Measurements from ENCODE around the gene PPP6R2. TPM values are rescaled to one million over a fixed set of nuclear protein-coding genes. Genes with fewer than 3 reads are reported as not detected.

Gene PPP6R2
- total RNA-seq, 4 donors from 2014 or later, result 35.6 to 50.8 (median 45.6) TPM

DNA sequence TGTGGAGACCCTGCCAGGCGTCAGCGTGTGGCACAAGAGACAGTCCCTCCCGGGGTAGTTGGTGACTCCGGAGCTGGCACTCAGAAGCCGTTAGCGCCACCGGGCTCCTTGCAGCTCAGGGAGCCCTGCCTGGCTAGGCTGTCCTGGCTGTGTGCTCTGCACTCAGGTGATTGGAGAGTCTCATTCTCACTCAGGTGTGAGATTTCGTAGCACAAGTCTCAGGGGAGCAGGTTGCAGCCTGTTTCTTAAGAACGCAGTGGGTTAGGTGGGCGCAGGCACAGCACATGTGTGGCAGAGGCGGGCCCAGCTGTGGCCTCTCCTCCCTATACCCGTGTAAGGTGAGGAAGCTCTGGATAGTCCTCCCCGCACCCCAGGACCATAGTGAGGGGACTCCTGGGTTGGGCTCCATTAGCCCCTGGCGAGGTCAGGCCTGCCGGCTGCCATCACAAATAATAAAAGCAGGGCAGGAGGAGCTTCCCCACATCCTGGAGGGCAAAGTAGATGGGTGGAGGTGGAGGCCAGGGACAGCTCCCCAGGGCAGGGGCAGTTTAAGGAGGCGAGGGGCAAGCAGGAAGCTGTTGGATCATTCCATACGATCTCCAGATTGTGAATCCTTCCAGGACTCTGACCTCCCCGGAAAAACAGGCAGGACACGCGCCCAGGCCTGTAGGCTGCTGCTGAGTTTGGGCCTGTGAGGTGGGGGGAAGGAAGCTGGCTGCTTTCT lies 92.3 kb downstream of the PPP6R2 start:
- TF ChIP-seq POLR2A (IDR thresholded peaks at IDR 0.05), result no peak
- TF ChIP-seq, protein P1, sequence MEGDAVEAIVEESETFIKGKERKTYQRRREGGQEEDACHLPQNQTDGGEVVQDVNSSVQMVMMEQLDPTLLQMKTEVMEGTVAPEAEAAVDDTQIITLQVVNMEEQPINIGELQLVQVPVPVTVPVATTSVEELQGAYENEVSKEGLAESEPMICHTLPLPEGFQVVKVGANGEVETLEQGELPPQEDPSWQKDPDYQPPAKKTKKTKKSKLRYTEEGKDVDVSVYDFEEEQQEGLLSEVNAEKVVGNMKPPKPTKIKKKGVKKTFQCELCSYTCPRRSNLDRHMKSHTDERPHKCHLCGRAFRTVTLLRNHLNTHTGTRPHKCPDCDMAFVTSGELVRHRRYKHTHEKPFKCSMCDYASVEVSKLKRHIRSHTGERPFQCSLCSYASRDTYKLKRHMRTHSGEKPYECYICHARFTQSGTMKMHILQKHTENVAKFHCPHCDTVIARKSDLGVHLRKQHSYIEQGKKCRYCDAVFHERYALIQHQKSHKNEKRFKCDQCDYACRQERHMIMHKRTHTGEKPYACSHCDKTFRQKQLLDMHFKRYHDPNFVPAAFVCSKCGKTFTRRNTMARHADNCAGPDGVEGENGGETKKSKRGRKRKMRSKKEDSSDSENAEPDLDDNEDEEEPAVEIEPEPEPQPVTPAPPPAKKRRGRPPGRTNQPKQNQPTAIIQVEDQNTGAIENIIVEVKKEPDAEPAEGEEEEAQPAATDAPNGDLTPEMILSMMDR (IDR thresholded peaks at IDR 0.05), result no peak
- intact Hi-C loops (cut with DNase I), result no loop called here
- H3K27me3 ChIP-seq, result no peaks in the 10 kb centered on the region
- no peaks in the 10 kb centered on the region for H3K9me3 ChIP-seq
- H3K4me1 ChIP-seq, result peaks cover 0 to 19% (median 8%) of the 10 kb centered on the region in 3 donors
- peaks cover 45 to 85% (median 72%) of the 10 kb centered on the region in 3 donors for H3K36me3 ChIP-seq
- WGBS, 2 donors, result 51 to 65% methylated on average over 7 to 13 of the region's 20 CpGs
- H3K4me3 ChIP-seq, result no peak overlapping the region
- no peak for DNase-seq
- H3K27ac ChIP-seq, result peak overlapping the region in 3 of 4 donors; percentile 33 to 39 (median 36)

DNA sequence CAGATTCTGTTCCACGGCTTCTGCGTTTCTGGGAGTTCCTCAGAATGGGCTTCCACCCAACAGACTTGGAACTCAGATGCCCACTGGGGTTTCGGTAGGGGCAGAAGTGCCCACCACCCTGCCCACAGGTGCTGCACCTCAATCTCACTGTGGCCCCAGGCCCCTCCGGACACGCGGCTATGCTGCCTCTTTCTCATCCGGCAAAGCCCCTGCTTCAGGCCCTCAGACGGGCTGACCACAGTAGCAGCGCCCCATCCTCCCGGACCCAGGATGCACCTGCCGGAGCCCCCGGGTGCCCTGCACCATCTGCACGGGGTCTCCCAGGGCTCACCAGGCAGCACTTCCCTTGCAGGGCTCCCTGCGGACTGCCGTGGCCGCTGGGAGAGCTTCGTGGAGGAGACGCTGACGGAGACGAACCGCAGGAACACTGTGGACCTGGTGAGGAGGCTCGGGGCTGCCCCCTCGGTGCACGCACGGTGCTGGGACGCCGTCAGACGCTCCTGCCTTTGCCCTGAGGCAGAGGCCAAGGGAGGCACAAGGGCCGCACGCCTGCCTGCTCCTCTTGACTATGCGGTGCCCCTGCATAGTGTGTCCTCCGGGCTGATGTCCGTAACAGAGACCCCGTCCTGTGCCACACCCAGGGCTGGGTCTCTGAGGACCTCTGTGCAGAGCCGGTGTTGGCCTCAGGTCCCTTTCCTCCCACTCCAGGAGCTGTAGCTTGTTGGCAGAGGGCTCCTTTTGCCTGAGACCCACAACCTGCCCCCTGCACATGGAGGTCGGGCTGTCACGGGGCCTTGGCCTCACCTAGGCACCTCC lies 93.1 kb downstream of the PPP6R2 start:
- Histone ChIP-seq H3K27ac (no peak overlapping the region), H3K36me3 (peaks cover 51 to 85% (median 70%) of the 10 kb centered on the region in 3 donors), H3K4me3 (no peak overlapping the region), H3K4me1 (peaks cover 0 to 19% (median 8%) of the 10 kb centered on the region in 3 donors), H3K27me3 (no peaks in the 10 kb centered on the region), H3K9me3 (no peaks in the 10 kb centered on the region)
- intact Hi-C loops (cut with DNase I), result no loop called here
- TF ChIP-seq, protein P1 (IDR thresholded peaks at IDR 0.05), result no peak
- TF ChIP-seq POLR2A (IDR thresholded peaks at IDR 0.05), result no peak
- DNase-seq, result no peak
- 63 to 100% methylated on average over 1 to 7 of the region's 37 CpGs for WGBS, 2 donors

DNA sequence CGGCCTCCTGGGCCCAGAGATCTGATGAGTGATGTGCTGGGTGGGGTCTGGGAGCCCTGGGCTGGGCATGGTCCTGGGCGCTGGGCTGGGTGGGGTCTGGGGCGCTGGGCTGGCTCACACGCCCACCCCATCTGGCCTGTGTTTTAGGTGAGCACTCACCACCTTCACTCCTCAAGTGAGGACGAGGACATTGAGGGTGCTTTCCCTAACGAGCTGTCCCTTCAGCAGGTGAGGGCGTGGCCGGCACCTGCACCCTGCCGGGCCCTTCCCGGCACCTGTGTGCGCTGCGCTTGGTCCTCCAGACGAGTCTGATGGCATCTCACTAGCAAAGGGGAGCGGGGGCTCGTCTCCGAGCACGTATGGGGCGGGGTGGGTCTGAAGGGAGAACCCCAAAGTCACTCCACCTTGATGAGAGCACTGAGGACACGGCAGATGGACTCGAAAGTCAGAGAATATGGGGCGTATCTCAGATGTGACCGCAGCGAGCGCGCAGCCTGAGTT lies 93.8 kb downstream of the PPP6R2 start:
- no peak overlapping the region for H3K27ac ChIP-seq
- H3K9me3 ChIP-seq, result no peaks in the 10 kb centered on the region
- TF ChIP-seq, protein P1 (IDR thresholded peaks at IDR 0.05), result no peak
- no peak for TF ChIP-seq POLR2A (IDR thresholded peaks at IDR 0.05)
- no peaks in the 10 kb centered on the region for H3K27me3 ChIP-seq
- 88 to 94% methylated on average over 8 to 18 of the region's 25 CpGs for WGBS, 2 donors
- intact Hi-C loops (cut with DNase I), result no loop called here
- no peak for DNase-seq
- peaks cover 46 to 85% (median 67%) of the 10 kb centered on the region in 3 donors for H3K36me3 ChIP-seq
- no peak overlapping the region for H3K4me3 ChIP-seq
- peaks cover 0 to 19% (median 8%) of the 10 kb centered on the region in 3 donors for H3K4me1 ChIP-seq

DNA sequence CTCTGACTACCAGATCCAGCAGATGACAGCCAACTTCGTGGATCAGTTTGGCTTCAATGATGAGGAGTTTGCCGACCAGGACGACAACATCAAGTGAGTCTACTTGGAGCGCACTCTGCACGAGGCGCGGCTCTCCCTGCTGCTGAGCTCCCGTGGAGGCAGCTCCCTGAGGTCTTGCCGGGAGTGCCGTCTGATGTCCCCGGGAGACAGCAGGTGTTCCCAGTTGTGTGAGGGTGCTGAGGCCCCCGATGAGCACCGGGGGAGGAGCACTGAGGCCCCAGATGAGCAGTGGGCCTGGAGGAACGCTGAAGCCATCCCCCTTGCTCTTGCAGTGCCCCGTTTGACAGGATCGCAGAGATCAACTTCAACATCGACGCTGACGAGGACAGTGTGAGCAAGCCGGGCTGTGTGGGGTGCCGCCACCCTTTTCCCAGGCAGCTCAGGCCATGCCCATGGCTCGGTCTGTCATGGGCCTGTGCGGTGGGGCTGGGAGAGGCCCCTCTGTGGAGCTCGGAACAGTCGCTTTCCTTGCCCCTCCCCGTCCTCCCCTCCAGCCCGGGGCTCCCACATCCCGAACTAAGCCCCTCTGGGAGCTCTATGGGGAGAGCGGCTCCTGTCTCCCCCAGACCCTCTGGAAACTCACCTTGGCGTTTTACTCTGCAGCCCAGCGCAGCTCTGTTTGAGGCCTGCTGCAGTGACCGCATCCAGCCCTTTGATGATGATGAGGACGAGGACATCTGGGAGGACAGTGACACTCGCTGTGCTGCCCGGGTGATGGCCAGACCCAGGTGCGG lies 94.6 kb downstream of the PPP6R2 start:
- H3K4me1 ChIP-seq, result peaks cover 0 to 19% (median 8%) of the 10 kb centered on the region in 3 donors
- no peaks in the 10 kb centered on the region for H3K9me3 ChIP-seq
- H3K36me3 ChIP-seq, result peaks cover 38 to 85% (median 59%) of the 10 kb centered on the region in 3 donors
- no peak overlapping the region for H3K27ac ChIP-seq
- TF ChIP-seq, protein P1 (IDR thresholded peaks at IDR 0.05), result no peak
- no peak for TF ChIP-seq POLR2A (IDR thresholded peaks at IDR 0.05)
- intact Hi-C loops (cut with DNase I), result no loop called here
- DNase-seq, result no peak
- whole genome bisulfite sequencing, 2 donors, result 79 to 100% methylated on average over 4 of the region's 36 CpGs
- H3K4me3 ChIP-seq, result no peak overlapping the region
- H3K27me3 ChIP-seq, result no peaks in the 10 kb centered on the region
